WERI-Rb-1 (cell line): ENCODE results near the gene CERCAM.
A peak's percentile ranks its signal among the peaks of the same experiment; 100 is the strongest.

ENCODE experiments used
- DNase-seq: peaks from one replicate; pipeline ENCODE4 v3.0.0-alpha.2; 2020
- H3K27ac ChIP-seq: fragments of 250-450 bp; sonication (Bioruptor Pico); 2 replicates; pipeline ENCODE4 v1.5.1; 2020; ENCODE audit warnings: mild to moderate bottlenecking, moderate library complexity
- H3K27me3 ChIP-seq: fragments of 250-450 bp; sonication (Bioruptor Pico); 2 replicates; pipeline ENCODE4 v1.5.1; 2021; ENCODE audit warnings: mild to moderate bottlenecking, low read depth, moderate library complexity; ENCODE audit not compliant: insufficient read depth, severe bottlenecking
- H3K36me3 ChIP-seq: fragments of 250-450 bp; sonication (Bioruptor Pico); 2 replicates; pipeline ENCODE4 v1.5.1; 2020; ENCODE audit warnings: mild to moderate bottlenecking, moderate library complexity
- H3K4me3 ChIP-seq: 2 replicates; pipeline ENCODE4 v1.5.1; 2011; ENCODE audit warnings: low read depth, mild to moderate bottlenecking, control low read depth, low read length
- H3K9me3 ChIP-seq: fragments of 250-450 bp; sonication (Bioruptor Pico); 2 replicates; pipeline ENCODE4 v1.5.1; 2021; ENCODE audit warnings: mild to moderate bottlenecking, moderate library complexity; ENCODE audit not compliant: severe bottlenecking
- TF ChIP-seq, protein P1 (sequence below): IDR thresholded peaks from 2 replicates; pipeline ENCODE4 v1.5.1; 2011; ENCODE audit warnings: low read depth, mild to moderate bottlenecking, control low read depth, inconsistent platforms, low read length

CERCAM gene

DNA sequence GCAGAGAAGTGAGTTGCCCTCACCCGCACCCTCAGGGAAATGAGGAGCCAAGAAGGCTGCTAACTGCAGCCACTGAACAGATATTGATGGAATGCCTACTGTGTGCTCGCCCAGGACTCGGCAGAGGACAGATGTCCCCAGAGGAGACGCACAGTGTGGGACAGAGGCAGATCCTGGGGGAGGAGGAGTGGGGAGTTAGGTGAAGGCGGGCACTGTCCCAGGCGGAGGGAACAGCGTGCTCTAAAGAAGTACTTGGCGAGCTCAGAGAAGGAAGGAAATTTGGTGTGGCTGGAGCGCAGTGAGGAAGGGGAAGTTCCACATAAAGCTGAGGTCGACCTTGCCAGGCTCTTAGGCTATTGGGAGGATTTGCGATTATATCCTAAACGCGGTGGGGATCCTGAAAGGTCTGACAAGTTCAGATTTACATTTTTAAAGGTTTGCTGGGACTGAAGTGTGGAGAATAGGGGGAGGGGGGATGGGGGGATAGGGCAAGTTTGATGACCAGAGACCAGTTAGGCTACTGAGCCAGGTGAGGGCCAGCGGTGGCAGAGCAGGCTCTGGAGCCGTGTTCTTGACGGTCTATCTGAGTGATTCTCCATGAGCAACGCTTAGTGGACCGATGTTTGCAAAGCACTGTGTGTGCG lies 23.6 kb upstream of the CERCAM start:
- TF ChIP-seq, protein P1, sequence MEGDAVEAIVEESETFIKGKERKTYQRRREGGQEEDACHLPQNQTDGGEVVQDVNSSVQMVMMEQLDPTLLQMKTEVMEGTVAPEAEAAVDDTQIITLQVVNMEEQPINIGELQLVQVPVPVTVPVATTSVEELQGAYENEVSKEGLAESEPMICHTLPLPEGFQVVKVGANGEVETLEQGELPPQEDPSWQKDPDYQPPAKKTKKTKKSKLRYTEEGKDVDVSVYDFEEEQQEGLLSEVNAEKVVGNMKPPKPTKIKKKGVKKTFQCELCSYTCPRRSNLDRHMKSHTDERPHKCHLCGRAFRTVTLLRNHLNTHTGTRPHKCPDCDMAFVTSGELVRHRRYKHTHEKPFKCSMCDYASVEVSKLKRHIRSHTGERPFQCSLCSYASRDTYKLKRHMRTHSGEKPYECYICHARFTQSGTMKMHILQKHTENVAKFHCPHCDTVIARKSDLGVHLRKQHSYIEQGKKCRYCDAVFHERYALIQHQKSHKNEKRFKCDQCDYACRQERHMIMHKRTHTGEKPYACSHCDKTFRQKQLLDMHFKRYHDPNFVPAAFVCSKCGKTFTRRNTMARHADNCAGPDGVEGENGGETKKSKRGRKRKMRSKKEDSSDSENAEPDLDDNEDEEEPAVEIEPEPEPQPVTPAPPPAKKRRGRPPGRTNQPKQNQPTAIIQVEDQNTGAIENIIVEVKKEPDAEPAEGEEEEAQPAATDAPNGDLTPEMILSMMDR, result no peak
- Histone ChIP-seq H3K27me3 (no peaks in the 10 kb centered on the region), H3K4me3 (no peak overlapping the region), H3K27ac (peak overlapping the region; percentile 9; the same call in 1 of the 2 replicates), H3K9me3 (peaks cover 8% of the 10 kb centered on the region), H3K36me3 (peaks cover 8% of the 10 kb centered on the region)
- no peak for DNase-seq

DNA sequence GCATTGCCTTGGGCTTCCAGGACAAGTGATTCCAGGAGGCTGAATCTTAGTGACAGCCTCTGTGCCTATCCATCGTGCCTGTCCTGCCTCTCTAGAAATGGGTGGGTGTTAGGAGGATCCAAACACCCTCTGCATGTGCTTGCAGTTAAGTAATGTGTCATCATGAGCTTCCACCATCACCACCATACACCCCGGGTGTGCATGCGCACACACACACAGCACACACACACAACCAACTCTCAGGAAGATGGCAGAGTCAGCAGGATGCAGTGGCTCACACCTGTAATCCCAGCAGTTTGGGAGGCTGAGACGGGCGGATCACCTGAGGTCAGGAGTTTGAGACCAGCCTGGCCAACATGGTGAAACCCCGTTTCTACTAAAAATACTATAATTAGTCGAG lies 22.8 kb upstream of the CERCAM start:
- Histone ChIP-seq H3K36me3 (peaks cover under 1% of the 10 kb centered on the region), H3K4me3 (no peak overlapping the region), H3K27me3 (no peaks in the 10 kb centered on the region), H3K27ac (no peak overlapping the region), H3K9me3 (peaks cover 4% of the 10 kb centered on the region)
- no peak for DNase-seq
- TF ChIP-seq, protein P1, result no peak

- TF ChIP-seq, protein P1, result no peak
- H3K4me3 ChIP-seq, result no peak overlapping the region
- H3K36me3 ChIP-seq, result no peaks in the 10 kb centered on the region
- DNase-seq, result no peak
- no peak overlapping the region for H3K27ac ChIP-seq
- H3K9me3 ChIP-seq, result peaks cover 4% of the 10 kb centered on the region
- no peaks in the 10 kb centered on the region for H3K27me3 ChIP-seq
These were observed 20.8 kb upstream of the CERCAM start for GRCh38 chr9:128399861-128400260.

DNA sequence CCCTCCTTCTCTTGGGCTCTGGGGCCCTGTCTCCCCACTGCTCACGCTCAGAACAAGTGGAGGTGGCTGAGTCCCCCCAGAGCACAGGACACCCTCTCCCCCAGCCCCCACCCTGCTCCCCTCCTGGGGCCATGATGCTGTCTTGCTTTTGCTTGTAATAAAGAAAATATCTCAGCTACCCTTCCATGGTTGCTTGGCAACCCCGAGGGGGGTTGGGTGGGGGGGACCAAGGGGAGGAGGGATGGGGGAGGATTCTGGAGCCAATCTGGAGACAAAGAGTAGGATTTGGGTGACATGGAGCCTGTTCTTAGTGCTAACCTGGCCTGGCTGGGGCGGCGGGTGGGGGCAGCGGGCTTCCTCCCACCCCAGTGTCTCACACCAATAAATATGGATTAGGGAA lies 16.1 kb upstream of the CERCAM start:
- Histone ChIP-seq H3K36me3 (no peaks in the 10 kb centered on the region), H3K27ac (no peak overlapping the region), H3K27me3 (no peaks in the 10 kb centered on the region), H3K9me3 (peaks cover 4% of the 10 kb centered on the region), H3K4me3 (no peak overlapping the region)
- TF ChIP-seq, protein P1, result no peak
- no peak for DNase-seq

GRCh38 chr9:128405077-128405779 lies 15.4 kb upstream of the CERCAM start:
- H3K9me3 ChIP-seq, result peaks cover 4% of the 10 kb centered on the region
- TF ChIP-seq, protein P1, result no peak
- no peak overlapping the region for H3K4me3 ChIP-seq
- H3K36me3 ChIP-seq, result no peaks in the 10 kb centered on the region
- DNase-seq, result no peak
- H3K27ac ChIP-seq, result peak overlapping the region; percentile 46
- no peaks in the 10 kb centered on the region for H3K27me3 ChIP-seq
